ENCODE results near the gene RRP1B.
"Not testable (repeated sequence)": the region's sequence is repeated elsewhere in the genome, so short reads cannot be mapped to it uniquely, and the experiment has no call there.

Gene RRP1B

GRCh38 chr21:43667191-43667904 is 8.0 kb downstream of the RRP1B start:
- DNase-seq (ENCODE audit: low read depth, low spot score), result peak; percentile 65
- in situ Hi-C loops (cut with HindIII; ENCODE audit: low sequenced_read_pairs), result no loop called here
- TF ChIP-seq, protein P1, sequence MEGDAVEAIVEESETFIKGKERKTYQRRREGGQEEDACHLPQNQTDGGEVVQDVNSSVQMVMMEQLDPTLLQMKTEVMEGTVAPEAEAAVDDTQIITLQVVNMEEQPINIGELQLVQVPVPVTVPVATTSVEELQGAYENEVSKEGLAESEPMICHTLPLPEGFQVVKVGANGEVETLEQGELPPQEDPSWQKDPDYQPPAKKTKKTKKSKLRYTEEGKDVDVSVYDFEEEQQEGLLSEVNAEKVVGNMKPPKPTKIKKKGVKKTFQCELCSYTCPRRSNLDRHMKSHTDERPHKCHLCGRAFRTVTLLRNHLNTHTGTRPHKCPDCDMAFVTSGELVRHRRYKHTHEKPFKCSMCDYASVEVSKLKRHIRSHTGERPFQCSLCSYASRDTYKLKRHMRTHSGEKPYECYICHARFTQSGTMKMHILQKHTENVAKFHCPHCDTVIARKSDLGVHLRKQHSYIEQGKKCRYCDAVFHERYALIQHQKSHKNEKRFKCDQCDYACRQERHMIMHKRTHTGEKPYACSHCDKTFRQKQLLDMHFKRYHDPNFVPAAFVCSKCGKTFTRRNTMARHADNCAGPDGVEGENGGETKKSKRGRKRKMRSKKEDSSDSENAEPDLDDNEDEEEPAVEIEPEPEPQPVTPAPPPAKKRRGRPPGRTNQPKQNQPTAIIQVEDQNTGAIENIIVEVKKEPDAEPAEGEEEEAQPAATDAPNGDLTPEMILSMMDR (IDR thresholded peaks at IDR 0.05; ENCODE audit: low read depth, low read length), result no peak
- no peak overlapping the region for H3K4me3 ChIP-seq (ENCODE audit: low read depth, low read length)

DNA sequence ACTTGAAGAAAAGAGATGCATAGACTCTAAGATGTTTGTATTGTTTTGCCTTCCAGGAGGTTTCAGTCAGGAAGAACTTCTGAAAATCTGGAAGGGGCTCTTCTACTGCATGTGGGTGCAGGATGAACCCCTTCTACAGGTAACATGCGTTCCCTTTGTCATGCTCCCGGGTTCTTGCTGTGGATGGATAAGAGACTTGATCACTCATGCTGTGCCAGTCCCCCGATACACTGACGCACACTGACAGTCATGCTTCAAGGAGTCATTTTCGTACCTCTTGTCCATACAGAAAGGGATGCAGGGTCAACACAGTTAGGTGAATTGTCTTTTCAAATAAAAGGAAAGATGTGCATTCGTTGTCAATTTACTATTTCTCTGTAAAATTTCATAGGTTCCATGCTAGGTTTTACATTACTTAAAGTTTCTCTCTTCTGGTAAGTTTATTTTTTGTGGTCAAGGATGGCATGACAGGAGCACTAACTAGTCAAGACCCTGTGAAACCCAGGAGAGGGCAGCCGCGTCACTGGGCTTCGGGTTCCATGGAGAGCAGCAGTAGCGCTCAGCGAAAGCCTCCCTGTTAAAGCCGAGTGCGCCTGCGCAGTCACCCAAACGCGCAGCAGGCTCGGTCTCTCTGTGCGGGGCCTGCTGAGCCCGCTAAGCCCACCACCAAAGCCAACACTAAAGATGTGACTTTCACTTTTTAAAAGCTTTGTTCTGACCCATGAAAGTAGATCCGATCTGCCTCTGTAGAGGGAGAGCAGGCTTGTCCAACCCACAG is 10.7 kb downstream of the RRP1B start:
- in situ Hi-C loops (cut with HindIII; ENCODE audit: low sequenced_read_pairs), result no loop called here
- H3K4me3 ChIP-seq (ENCODE audit: low read depth, low read length), result no peak overlapping the region
- no peak for DNase-seq (ENCODE audit: low read depth, low spot score)
- TF ChIP-seq, protein P1 (IDR thresholded peaks at IDR 0.05; ENCODE audit: low read depth, low read length), result no peak

GRCh38 chr21:43675871-43676270 is 16.5 kb downstream of the RRP1B start:
- H3K4me3 ChIP-seq (ENCODE audit: low read depth, low read length), result no peak overlapping the region
- in situ Hi-C loops (cut with HindIII; ENCODE audit: low sequenced_read_pairs), result no loop called here
- no peak for DNase-seq (ENCODE audit: low read depth, low spot score)
- TF ChIP-seq, protein P1 (IDR thresholded peaks at IDR 0.05; ENCODE audit: low read depth, low read length), result no peak

GRCh38 chr21:43676391-43676790 is 17.0 kb downstream of the RRP1B start:
- no peak for DNase-seq (ENCODE audit: low read depth, low spot score)
- H3K4me3 ChIP-seq (ENCODE audit: low read depth, low read length), result no peak overlapping the region

GRCh38 chr21:43679951-43680350 is 20.6 kb downstream of the RRP1B start:
- H3K4me3 ChIP-seq (ENCODE audit: low read depth, low read length), result no peak overlapping the region
- no peak for DNase-seq (ENCODE audit: low read depth, low spot score)
- in situ Hi-C loops (cut with HindIII; ENCODE audit: low sequenced_read_pairs), result no loop called here
- TF ChIP-seq, protein P1 (IDR thresholded peaks at IDR 0.05; ENCODE audit: low read depth, low read length), result no peak

More at GRCh38 chr21:43676391-43676790, 17.0 kb downstream of the RRP1B start:
- in situ Hi-C loops (cut with HindIII; ENCODE audit: low sequenced_read_pairs), result no loop called here
- TF ChIP-seq, protein P1 (IDR thresholded peaks at IDR 0.05; ENCODE audit: low read depth, low read length), result no peak

- DNase-seq (ENCODE audit: low read depth, low spot score); in situ Hi-C loops (cut with HindIII; ENCODE audit: low sequenced_read_pairs); H3K4me3 ChIP-seq (ENCODE audit: low read depth, low read length): not testable (repeated sequence)
Measured at GRCh38 chr21:43680421-43680820, 21.1 kb downstream of the RRP1B start.

GRCh38 chr21:43681650-43682049 is 22.3 kb downstream of the RRP1B start:
- TF ChIP-seq, protein P1 (IDR thresholded peaks at IDR 0.05; ENCODE audit: low read depth, low read length), result no peak
- no peak for DNase-seq (ENCODE audit: low read depth, low spot score)
- H3K4me3 ChIP-seq (ENCODE audit: low read depth, low read length), result no peak overlapping the region
- in situ Hi-C loops (cut with HindIII; ENCODE audit: low sequenced_read_pairs), result no loop called here
